DND-41 (cell line): ENCODE measurements around the gene ACR.

Source experiments
- ATAC-seq: fragments of 200-7000 bp; cut with Tn5 transposase; 3 replicates; pipeline ENCODE4 v1.9.1; 2021; ENCODE audit warnings: low read depth; ENCODE audit not compliant: insufficient read depth
- DNase-seq: peaks from one replicate; pipeline ENCODE4 v3.0.0-alpha.2; 2020
- H2AFZ ChIP-seq: 2 replicates; pipeline ENCODE4 v1.6.0; 2012; ENCODE audit warnings: low read depth, low read length
- H3K27ac ChIP-seq: 2 replicates; pipeline ENCODE4 v1.5.1; 2012; ENCODE audit warnings: low read length, inconsistent platforms
- H3K27me3 ChIP-seq: fragments of 200-600 bp; sonication (generic); 2 replicates; pipeline ENCODE4 v1.6.0; 2012; ENCODE audit warnings: low read length, mild to moderate bottlenecking, inconsistent platforms; ENCODE audit not compliant: insufficient read depth, poor library complexity
- H3K36me3 ChIP-seq: 2 replicates; pipeline ENCODE4 v1.5.1; 2012; ENCODE audit warnings: low read length, inconsistent platforms; ENCODE audit not compliant: insufficient read depth
- H3K4me1 ChIP-seq: 2 replicates; pipeline ENCODE4 v1.5.1; 2012; ENCODE audit warnings: mild to moderate bottlenecking, low read length; ENCODE audit not compliant: insufficient read depth
- H3K4me2 ChIP-seq: 2 replicates; pipeline ENCODE4 v1.6.0; 2012; ENCODE audit warnings: mild to moderate bottlenecking, moderate library complexity, low read length, inconsistent platforms; ENCODE audit not compliant: insufficient read depth
- H3K4me3 ChIP-seq, 2 experiments: fragments of 200-600 bp in 1 of 2; shearing (Covaris generic) in 1 of 2; 2 replicates each; pipeline ENCODE4 v1.5.1; 2012 to 2016; ENCODE audit warnings: inconsistent platforms in 2 of 2, low read length in 2 of 2, mild to moderate bottlenecking in 2 of 2, low read depth in 1 of 2, moderate library complexity in 1 of 2
- H3K79me2 ChIP-seq: 2 replicates; pipeline ENCODE4 v1.6.0; 2012; ENCODE audit warnings: low read length, inconsistent platforms; ENCODE audit not compliant: insufficient read depth
- H3K9ac ChIP-seq: 2 replicates; pipeline ENCODE4 v1.6.0; 2012; ENCODE audit warnings: low read depth, mild to moderate bottlenecking, inconsistent platforms, low read length, moderate library complexity
- H3K9me3 ChIP-seq: 2 replicates; pipeline ENCODE4 v1.5.1; 2012; ENCODE audit warnings: low read length, moderate library complexity, mild to moderate bottlenecking, inconsistent platforms; ENCODE audit not compliant: insufficient read depth, severe bottlenecking
- H4K20me1 ChIP-seq: 2 replicates; pipeline ENCODE4 v1.6.0; 2012; ENCODE audit warnings: low read length; ENCODE audit not compliant: insufficient read depth
- CTCF ChIP-seq: IDR thresholded peaks from 2 replicates; pipeline ENCODE4 v1.5.1; 2012; ENCODE audit warnings: borderline replicate concordance, low read length, moderate library complexity, mild to moderate bottlenecking; ENCODE audit not compliant: poor library complexity, severe bottlenecking; ENCODE audit errors: extremely low read depth
- EZH2 ChIP-seq: IDR thresholded peaks from 3 replicates; pipeline ENCODE4 v1.6.1; 2012; ENCODE audit warnings: borderline replicate concordance, low read depth, mild to moderate bottlenecking, moderate library complexity, low read length, inconsistent platforms; ENCODE audit not compliant: severe bottlenecking

Gene ACR

GRCh38 chr22:50717709-50718351 lies 20.2 kb upstream of the ACR start:
- Histone ChIP-seq H3K4me3 (no peak overlapping the region), H3K9ac (no peak overlapping the region), H3K4me1 (no peaks in the 10 kb centered on the region), H3K27ac (no peak overlapping the region), H3K27me3 (peaks cover 4% of the 10 kb centered on the region), H3K9me3 (no peaks in the 10 kb centered on the region), H3K79me2 (no peaks in the 10 kb centered on the region), H3K4me2 (no peak overlapping the region), H4K20me1 (peaks cover 16% of the 10 kb centered on the region), H3K36me3 (no peaks in the 10 kb centered on the region), H2AFZ (no peak overlapping the region)
- no peak for ATAC-seq
- TF ChIP-seq CTCF (no peak), EZH2 (no peak)
- DNase-seq, result no peak

GRCh38 chr22:50718352-50718709 lies 19.7 kb upstream of the ACR start:
- Histone ChIP-seq H3K27ac (no peak overlapping the region), H4K20me1 (peaks cover 16% of the 10 kb centered on the region), H3K27me3 (peaks cover 4% of the 10 kb centered on the region), H3K36me3 (no peaks in the 10 kb centered on the region), H3K9ac (no peak overlapping the region), H3K79me2 (no peaks in the 10 kb centered on the region), H3K4me2 (no peak overlapping the region), H3K4me3 (no peak overlapping the region), H2AFZ (no peak overlapping the region), H3K4me1 (no peaks in the 10 kb centered on the region), H3K9me3 (no peaks in the 10 kb centered on the region)
- no peak for TF ChIP-seq CTCF
- no peak for TF ChIP-seq EZH2
- ATAC-seq (no peak), DNase-seq (no peak)

DNA sequence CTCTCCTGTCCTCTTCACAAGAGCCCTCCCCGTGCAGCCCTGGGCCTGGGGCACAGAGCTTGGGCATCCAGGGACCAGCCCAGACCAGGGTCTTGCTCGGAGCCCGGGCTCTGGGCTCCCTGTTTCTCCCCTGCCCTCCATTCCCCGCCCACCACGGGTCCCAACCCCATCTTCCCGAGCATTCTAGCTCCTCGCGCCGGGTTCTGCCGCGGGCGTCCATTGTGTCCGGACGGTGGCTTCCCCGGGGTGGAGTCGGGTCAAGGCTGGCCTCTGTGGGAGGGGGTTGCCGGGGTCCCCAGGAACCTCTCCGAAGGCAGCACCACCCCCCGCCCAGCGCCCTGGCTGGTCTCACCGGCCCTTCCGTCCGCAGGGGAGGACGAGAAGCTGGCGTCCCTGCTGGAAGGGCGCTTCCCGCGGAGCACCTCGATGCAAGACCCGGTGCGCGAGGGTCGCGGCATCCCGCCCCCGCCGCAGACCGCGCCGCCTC lies 18.1 kb upstream of the ACR start:
- no peak for ATAC-seq
- TF ChIP-seq EZH2 (no peak), CTCF (no peak)
- Histone ChIP-seq H3K4me3 (no peak overlapping the region), H3K27ac (no peak overlapping the region), H3K27me3 (peaks cover 4% of the 10 kb centered on the region), H4K20me1 (peaks cover 9% of the 10 kb centered on the region), H3K36me3 (no peaks in the 10 kb centered on the region), H3K9me3 (no peaks in the 10 kb centered on the region), H3K4me1 (no peaks in the 10 kb centered on the region), H3K4me2 (no peak overlapping the region), H2AFZ (no peak overlapping the region), H3K9ac (no peak overlapping the region), H3K79me2 (no peaks in the 10 kb centered on the region)
- no peak for DNase-seq
